ENCODE data around the gene METTL9.
"Not testable (repeated sequence)": the region's sequence is repeated elsewhere in the genome, so short reads cannot be mapped to it uniquely, and the experiment has no call there.

The METTL9 gene

GRCh38 chr16:21667575-21667974 lies 68.2 kb downstream of the METTL9 start:
- DNase-seq, result no peak

GRCh38 chr16:21673469-21673868 lies 74.1 kb downstream of the METTL9 start:
- DNase-seq, result no peak

GRCh38 chr16:21674456-21674855 lies 75.1 kb downstream of the METTL9 start:
- not testable (repeated sequence) for DNase-seq

GRCh38 chr16:21680714-21681113 lies 81.3 kb downstream of the METTL9 start:
- DNase-seq, result not testable (repeated sequence)

GRCh38 chr16:21683184-21683583 lies 83.8 kb downstream of the METTL9 start:
- no peak for DNase-seq

- no peak for DNase-seq
Measured at GRCh38 chr16:21684199-21684598, 84.8 kb downstream of the METTL9 start.

- DNase-seq, result no peak
Measured at GRCh38 chr16:21685034-21685455, 85.7 kb downstream of the METTL9 start.

- DNase-seq, result no peak
Measured at GRCh38 chr16:21689107-21689506, 89.7 kb downstream of the METTL9 start.

- DNase-seq, result not testable (repeated sequence)
Measured at GRCh38 chr16:21690967-21691366, 91.6 kb downstream of the METTL9 start.

- no peak for DNase-seq
Measured at GRCh38 chr16:21694609-21695008, 95.2 kb downstream of the METTL9 start.

GRCh38 chr16:21697032-21697431 lies 97.7 kb downstream of the METTL9 start:
- DNase-seq, result no peak

GRCh38 chr16:21698169-21699032 lies 99.0 kb downstream of the METTL9 start:
- DNase-seq, result no peak

GRCh38 chr16:21701271-21701670 lies 101.9 kb downstream of the METTL9 start:
- DNase-seq, result no peak

- DNase-seq, result no peak
Measured at GRCh38 chr16:21702276-21702675, 102.9 kb downstream of the METTL9 start.

GRCh38 chr16:21703156-21703555 lies 103.8 kb downstream of the METTL9 start:
- DNase-seq, result no peak

- no peak for DNase-seq
Measured at GRCh38 chr16:21703589-21704174, 104.3 kb downstream of the METTL9 start.

- DNase-seq, result no peak
Measured at GRCh38 chr16:21704266-21704665, 104.9 kb downstream of the METTL9 start.

- no peak for DNase-seq
Measured at GRCh38 chr16:21704733-21705132, 105.4 kb downstream of the METTL9 start.

Data from SW 1271 (cell line).